GM23338 (cell line): ENCODE results near the gene BEX2.

Experiments
- EZH2 ChIP-seq: fragments of 200-600 bp; sonication (generic); IDR thresholded peaks from one replicate; pipeline ENCODE4 v1.8.0; 2017; ENCODE audit warnings: antibody characterized with exemption, mild to moderate bottlenecking, low read depth; ENCODE audit not compliant: unreplicated experiment
- EZH2phosphoT487 ChIP-seq: fragments of 200-600 bp; sonication (generic); IDR thresholded peaks from one replicate; pipeline ENCODE4 v1.8.1; 2018; ENCODE audit warnings: antibody characterized with exemption; ENCODE audit not compliant: unreplicated experiment
- STAT1 ChIP-seq: IDR thresholded peaks from one replicate; pipeline ENCODE4 v1.6.1; 2016; ENCODE audit warnings: antibody characterized with exemption; ENCODE audit not compliant: unreplicated experiment
- TF ChIP-seq, protein P1 (sequence below), 2 experiments: fragments of 200-600 bp in 1 of 2; sonication (generic) in 1 of 2; conservative IDR thresholded peaks; 2 replicates each; pipeline versions ENCODE4 v1.5.1 to v1.6.1; 2016 to 2017; ENCODE audit warnings: antibody characterized with exemption in 2 of 2, low read depth in 2 of 2, mild to moderate bottlenecking in 2 of 2, moderate library complexity in 1 of 2

DNA sequence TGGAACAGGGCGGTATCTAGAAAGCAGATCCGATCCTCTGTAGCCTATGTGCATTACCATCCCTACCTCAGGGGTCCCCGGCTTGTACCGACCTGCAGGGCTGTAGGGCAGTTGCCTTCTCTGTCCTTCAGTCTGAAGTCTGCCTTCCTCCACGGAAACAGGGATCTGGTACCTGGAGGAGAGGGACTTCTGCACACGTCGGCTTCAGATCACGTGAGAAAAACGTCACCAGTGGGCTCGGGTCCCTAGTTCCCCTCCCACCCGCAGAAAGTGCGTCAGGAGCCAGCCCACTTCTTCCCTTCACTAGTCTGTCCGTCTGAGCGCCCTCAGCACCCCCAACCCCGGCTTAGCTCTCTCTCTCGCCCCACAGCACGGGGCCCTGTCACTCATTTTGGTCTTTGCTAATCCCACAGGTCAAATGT, 34.2 kb downstream of the BEX2 start, which contains the start of gene TCEAL5:
- TF ChIP-seq, protein P1, sequence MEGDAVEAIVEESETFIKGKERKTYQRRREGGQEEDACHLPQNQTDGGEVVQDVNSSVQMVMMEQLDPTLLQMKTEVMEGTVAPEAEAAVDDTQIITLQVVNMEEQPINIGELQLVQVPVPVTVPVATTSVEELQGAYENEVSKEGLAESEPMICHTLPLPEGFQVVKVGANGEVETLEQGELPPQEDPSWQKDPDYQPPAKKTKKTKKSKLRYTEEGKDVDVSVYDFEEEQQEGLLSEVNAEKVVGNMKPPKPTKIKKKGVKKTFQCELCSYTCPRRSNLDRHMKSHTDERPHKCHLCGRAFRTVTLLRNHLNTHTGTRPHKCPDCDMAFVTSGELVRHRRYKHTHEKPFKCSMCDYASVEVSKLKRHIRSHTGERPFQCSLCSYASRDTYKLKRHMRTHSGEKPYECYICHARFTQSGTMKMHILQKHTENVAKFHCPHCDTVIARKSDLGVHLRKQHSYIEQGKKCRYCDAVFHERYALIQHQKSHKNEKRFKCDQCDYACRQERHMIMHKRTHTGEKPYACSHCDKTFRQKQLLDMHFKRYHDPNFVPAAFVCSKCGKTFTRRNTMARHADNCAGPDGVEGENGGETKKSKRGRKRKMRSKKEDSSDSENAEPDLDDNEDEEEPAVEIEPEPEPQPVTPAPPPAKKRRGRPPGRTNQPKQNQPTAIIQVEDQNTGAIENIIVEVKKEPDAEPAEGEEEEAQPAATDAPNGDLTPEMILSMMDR (conservative IDR thresholded peaks at IDR 0.05; ENCODE audit: low read depth in 2 of 2), result no peak
- no peak for TF ChIP-seq EZH2
- TF ChIP-seq STAT1, result no peak
- TF ChIP-seq EZH2phosphoT487, result no peak
